Neural progenitor cell (in vitro differentiated cells): Measurements from ENCODE around the gene LRCH3. TPM values are rescaled to one million over a fixed set of nuclear protein-coding genes. Genes with fewer than 3 reads are reported as not detected.

Source experiments
- DNase-seq: peaks from one replicate; pipeline ENCODE4 v3.0.0-alpha.2; 2016; ENCODE audit warnings: low spot score
- H2AFZ ChIP-seq: fragments of 200-600 bp; sonication (generic); replicated peaks from 2 replicates; pipeline ENCODE4 v1.6.1; 2016; ENCODE audit warnings: antibody characterized with exemption
- H3F3A ChIP-seq: fragments of 200-600 bp; sonication (generic); 2 replicates; pipeline ENCODE4 v1.6.1; 2016; ENCODE audit warnings: antibody characterized with exemption, low read depth
- H3K27ac ChIP-seq: fragments of 200-600 bp; sonication (generic); 2 replicates; pipeline ENCODE4 v1.5.1; 2016; ENCODE audit warnings: mild to moderate bottlenecking
- H3K27me3 ChIP-seq: fragments of 200-600 bp; sonication (generic); 2 replicates; pipeline ENCODE4 v1.6.1; 2016; ENCODE audit warnings: mild to moderate bottlenecking, moderate library complexity
- H3K36me3 ChIP-seq: fragments of 200-600 bp; sonication (generic); 2 replicates; pipeline ENCODE4 v1.5.1; 2016
- H3K4me1 ChIP-seq: fragments of 200-600 bp; sonication (generic); 2 replicates; pipeline ENCODE4 v1.6.1; 2016; ENCODE audit warnings: mixed run types
- H3K4me2 ChIP-seq: fragments of 200-600 bp; sonication (generic); 2 replicates; pipeline ENCODE4 v1.6.1; 2016
- H3K4me3 ChIP-seq: fragments of 200-600 bp; sonication (generic); 2 replicates; pipeline ENCODE4 v1.5.1; 2016
- H3K79me2 ChIP-seq: fragments of 200-600 bp; sonication (generic); 2 replicates; pipeline ENCODE4 v1.6.1; 2016; ENCODE audit warnings: low read depth
- H3K9ac ChIP-seq: fragments of 200-600 bp; sonication (generic); 2 replicates; pipeline ENCODE4 v1.6.1; 2016
- H3K9me3 ChIP-seq: fragments of 200-600 bp; sonication (generic); 2 replicates; pipeline ENCODE4 v1.5.1; 2016; ENCODE audit warnings: low read depth
- H4K20me1 ChIP-seq: fragments of 200-600 bp; sonication (generic); 2 replicates; pipeline ENCODE4 v1.6.1; 2016; ENCODE audit warnings: low read depth
- H3K27ac Mint-ChIP-seq: 3 replicates; pipeline ENCODE4 v1.8.0; 2021; ENCODE audit warnings: mixed read lengths
- H3K27me3 Mint-ChIP-seq: 2 replicates; pipeline ENCODE4 v1.8.0; 2022; ENCODE audit warnings: low read depth, mild to moderate bottlenecking, inconsistent platforms, moderate library complexity, mixed read lengths; ENCODE audit not compliant: insufficient read depth
- H3K36me3 Mint-ChIP-seq: 3 replicates; pipeline ENCODE4 v1.8.0; 2021; ENCODE audit warnings: mixed read lengths
- H3K4me1 Mint-ChIP-seq: 3 replicates; pipeline ENCODE4 v1.8.0; 2021; ENCODE audit warnings: mixed read lengths
- H3K4me3 Mint-ChIP-seq: 3 replicates; pipeline ENCODE4 v1.8.0; 2021; ENCODE audit warnings: mild to moderate bottlenecking, moderate library complexity, mixed read lengths
- H3K9me3 Mint-ChIP-seq: 3 replicates; pipeline ENCODE4 v1.8.0; 2020; ENCODE audit warnings: mixed read lengths
- CTCF ChIP-seq: fragments of 200-600 bp; sonication (generic); IDR thresholded peaks from 2 replicates; pipeline ENCODE4 v1.5.1; 2017; ENCODE audit warnings: antibody characterized with exemption, mild to moderate bottlenecking
- EZH2 ChIP-seq: fragments of 200-600 bp; sonication (generic); IDR thresholded peaks from 2 replicates; pipeline ENCODE4 v1.6.1; 2017; ENCODE audit warnings: antibody characterized with exemption, mild to moderate bottlenecking, moderate library complexity
- EZH2phosphoT487 ChIP-seq: fragments of 200-600 bp; sonication (generic); IDR thresholded peaks from 2 replicates; pipeline ENCODE4 v1.6.1; 2017; ENCODE audit warnings: antibody characterized with exemption
- total RNA-seq: library from RNA; depleted of rRNA; stranded (reverse); fragments of >200 nt; gene quantifications from 2 replicates; pipeline ENCODE4 v1.2.3, GENCODE V29; 2015; ENCODE audit warnings: low replicate concordance

The LRCH3 gene
- total RNA-seq, 1 donor from 2014 or later, result 56.2 TPM

DNA sequence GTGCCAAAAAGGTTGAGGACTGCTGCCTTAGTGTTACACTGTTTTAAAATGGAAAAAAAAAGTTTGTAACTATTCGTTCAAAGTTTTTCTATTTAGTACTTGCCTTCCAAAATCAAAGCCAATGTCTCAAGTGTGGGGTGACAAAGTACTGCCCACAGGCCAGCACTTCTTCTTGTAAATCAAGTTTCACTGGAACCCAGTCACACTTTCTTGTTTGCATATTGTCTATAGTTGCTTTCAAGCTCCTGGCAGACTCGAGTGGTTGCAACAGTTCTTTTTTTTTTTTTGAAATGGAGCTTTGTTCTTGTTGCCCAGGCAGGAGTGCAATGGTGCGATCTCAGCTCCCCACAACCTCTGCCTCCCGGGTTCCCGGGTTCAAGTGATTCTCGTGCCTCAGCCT, 83.6 kb downstream of the LRCH3 start:
- Histone ChIP-seq H3K4me1 (no peaks in the 10 kb centered on the region), H3K4me2 (no peak overlapping the region), H2AFZ (no peak overlapping the region), H3F3A (no peaks in the 10 kb centered on the region), H3K9ac (no peak overlapping the region), H4K20me1 (no peaks in the 10 kb centered on the region), H3K36me3 (peaks cover 23% of the 10 kb centered on the region), H3K27me3 (no peaks in the 10 kb centered on the region), H3K9me3 (no peaks in the 10 kb centered on the region), H3K79me2 (no peaks in the 10 kb centered on the region), H3K4me3 (no peak overlapping the region), H3K27ac (no peak overlapping the region)
- H3K27ac Mint-ChIP-seq, result no peak overlapping the region
- no peak overlapping the region for H3K4me3 Mint-ChIP-seq
- no peaks in the 10 kb centered on the region for H3K4me1 Mint-ChIP-seq
- H3K36me3 Mint-ChIP-seq, result peaks cover 50% of the 10 kb centered on the region
- no peak for DNase-seq
- H3K27me3 Mint-ChIP-seq, result peaks cover 7% of the 10 kb centered on the region
- peaks cover 6% of the 10 kb centered on the region for H3K9me3 Mint-ChIP-seq
- TF ChIP-seq EZH2phosphoT487, result no peak
- TF ChIP-seq EZH2, result no peak
- TF ChIP-seq CTCF, result no peak

GRCh38 chr3:197877902-197878301, 86.8 kb downstream of the LRCH3 start:
- Mint-ChIP-seq H3K4me3 (no peak overlapping the region), H3K36me3 (peaks cover 36% of the 10 kb centered on the region), H3K27ac (no peak overlapping the region), H3K4me1 (peaks cover 22% of the 10 kb centered on the region), H3K9me3 (peaks cover 6% of the 10 kb centered on the region), H3K27me3 (peaks cover 7% of the 10 kb centered on the region)
- no peak overlapping the region for H3K4me2 ChIP-seq
- no peaks in the 10 kb centered on the region for H3K27me3 ChIP-seq
- H3K4me3 ChIP-seq, result no peak overlapping the region
- H3K27ac ChIP-seq, result no peak overlapping the region
- peaks cover 13% of the 10 kb centered on the region for H3F3A ChIP-seq
- no peak for TF ChIP-seq EZH2phosphoT487
- no peak for TF ChIP-seq EZH2
- TF ChIP-seq CTCF, result no peak
- H3K36me3 ChIP-seq, result peaks cover 22% of the 10 kb centered on the region
- no peak overlapping the region for H3K9ac ChIP-seq
- no peak overlapping the region for H2AFZ ChIP-seq
- no peaks in the 10 kb centered on the region for H4K20me1 ChIP-seq
- no peaks in the 10 kb centered on the region for H3K79me2 ChIP-seq
- H3K4me1 ChIP-seq, result peaks cover 21% of the 10 kb centered on the region
- no peak for DNase-seq
- no peaks in the 10 kb centered on the region for H3K9me3 ChIP-seq

GRCh38 chr3:197878427-197878826, 87.4 kb downstream of the LRCH3 start:
- Histone ChIP-seq H3K9ac (no peak overlapping the region), H3K36me3 (peaks cover 16% of the 10 kb centered on the region), H3K9me3 (no peaks in the 10 kb centered on the region), H4K20me1 (no peaks in the 10 kb centered on the region), H3K27me3 (no peaks in the 10 kb centered on the region), H3K4me2 (no peak overlapping the region), H3K27ac (no peak overlapping the region), H2AFZ (no peak overlapping the region), H3F3A (peaks cover 13% of the 10 kb centered on the region), H3K4me3 (no peak overlapping the region), H3K4me1 (peaks cover 21% of the 10 kb centered on the region), H3K79me2 (no peaks in the 10 kb centered on the region)
- peaks cover 4% of the 10 kb centered on the region for H3K27me3 Mint-ChIP-seq
- H3K36me3 Mint-ChIP-seq, result peaks cover 31% of the 10 kb centered on the region
- peaks cover 3% of the 10 kb centered on the region for H3K9me3 Mint-ChIP-seq
- TF ChIP-seq EZH2 (no peak), EZH2phosphoT487 (no peak), CTCF (no peak)
- no peak for DNase-seq
- H3K4me1 Mint-ChIP-seq, result peaks cover 26% of the 10 kb centered on the region
- H3K27ac Mint-ChIP-seq, result no peak overlapping the region
- H3K4me3 Mint-ChIP-seq, result no peak overlapping the region
